Caco-2 (cell line): ENCODE data around the gene CNIH3. TPM values are rescaled to one million over a fixed set of nuclear protein-coding genes. Genes with fewer than 3 reads are reported as not detected.
A peak's percentile ranks its signal among the peaks of the same experiment; 100 is the strongest.

Source experiments
- BruUV-seq: library from RNA; stranded (reverse); fragments of 400-500 nt; replicated peaks from 2 replicates; lab custom pipeline; 2021; lab: Mats Ljungman, UMichigan
- CTCF ChIA-PET: fragments of 300-600 bp; sonication (Branson Sonifier 250); formaldehyde crosslinking; loops from one replicate; lab custom pipeline; 2022; ENCODE audit warnings: antibody characterized with exemption; lab: Charles Lee
- POLR2A ChIA-PET: fragments of 300-600 bp; sonication (Branson Sonifier 250); formaldehyde crosslinking; loops from one replicate; lab custom pipeline; 2022; ENCODE audit warnings: antibody characterized with exemption; lab: Charles Lee
- DNase-seq, 2 experiments: peaks; one replicate each; pipeline versions ENCODE4 v3.0.0 to v3.0.0-alpha.2; 2020 to 2022
- H3K27me3 ChIP-seq: replicated peaks from 2 replicates; pipeline ENCODE4 v1.6.0; 2011; ENCODE audit warnings: low read length; ENCODE audit not compliant: control insufficient read depth, insufficient read depth
- H3K36me3 ChIP-seq: 2 replicates; pipeline ENCODE4 v1.5.1; 2011; ENCODE audit warnings: low read length; ENCODE audit not compliant: control insufficient read depth, insufficient read depth
- H3K4me1 ChIP-seq: fragments of 250-450 bp; sonication (Bioruptor Pico); 2 replicates; pipeline ENCODE4 v1.5.1; 2020; ENCODE audit warnings: mild to moderate bottlenecking
- H3K4me3 ChIP-seq: 2 replicates; pipeline ENCODE4 v1.5.1; 2011; ENCODE audit warnings: low read depth, mild to moderate bottlenecking, control low read depth, low read length
- H3K9me3 ChIP-seq: fragments of 250-450 bp; sonication (Bioruptor Pico); 2 replicates; pipeline ENCODE4 v1.5.1; 2020; ENCODE audit warnings: mild to moderate bottlenecking, moderate library complexity
- H3K27ac Mint-ChIP-seq: one replicate; pipeline ENCODE4 v1.8.0; 2022; ENCODE audit warnings: mixed read lengths; ENCODE audit not compliant: unreplicated experiment
- H3K27me3 Mint-ChIP-seq: one replicate; pipeline ENCODE4 v1.8.0; 2022; ENCODE audit warnings: mixed read lengths; ENCODE audit not compliant: insufficient read depth, unreplicated experiment
- H3K36me3 Mint-ChIP-seq: one replicate; pipeline ENCODE4 v1.8.0; 2022; ENCODE audit warnings: mild to moderate bottlenecking, mixed read lengths; ENCODE audit not compliant: insufficient read depth, unreplicated experiment
- H3K4me1 Mint-ChIP-seq: one replicate; pipeline ENCODE4 v1.8.0; 2022; ENCODE audit warnings: low read depth, mixed read lengths; ENCODE audit not compliant: unreplicated experiment
- H3K4me3 Mint-ChIP-seq: one replicate; pipeline ENCODE4 v1.8.0; 2022; ENCODE audit warnings: mild to moderate bottlenecking, moderate library complexity, mixed read lengths; ENCODE audit not compliant: unreplicated experiment
- H3K9me3 Mint-ChIP-seq: one replicate; pipeline ENCODE4 v1.8.0; 2022; ENCODE audit warnings: mixed read lengths; ENCODE audit not compliant: unreplicated experiment
- intact Hi-C: fragments of 100-400 bp; cut with micrococcal nuclease; formaldehyde crosslinking; loops from one replicate; pipeline ENCODE4 v1.10.0; 2022; ENCODE audit not compliant: unreplicated experiment
- total RNA-seq: library from RNA; stranded (reverse); gene quantifications from 2 replicates; pipeline ENCODE4 v1.2.3, GENCODE V29; 2022
- TF ChIP-seq, protein P1 (sequence below), 2 experiments: fragments of 200-600 bp in 1 of 2; IDR thresholded peaks; 1 replicate in 1 of 2; 2 replicates in 1 of 2; pipeline versions ENCODE4 v1.5.1 to v1.8.0; 2011 to 2022; ENCODE audit warnings: antibody characterized with exemption in 1 of 2, control low read depth in 1 of 2, inconsistent platforms in 1 of 2, low read depth in 1 of 2, low read length in 1 of 2, mild to moderate bottlenecking in 1 of 2, moderate library complexity in 1 of 2; ENCODE audit not compliant: insufficient read depth in 1 of 2, severe bottlenecking in 1 of 2, unreplicated experiment in 1 of 2

Gene CNIH3
- total RNA-seq, 1 experiment from 2014 or later, result 2.2 TPM

DNA sequence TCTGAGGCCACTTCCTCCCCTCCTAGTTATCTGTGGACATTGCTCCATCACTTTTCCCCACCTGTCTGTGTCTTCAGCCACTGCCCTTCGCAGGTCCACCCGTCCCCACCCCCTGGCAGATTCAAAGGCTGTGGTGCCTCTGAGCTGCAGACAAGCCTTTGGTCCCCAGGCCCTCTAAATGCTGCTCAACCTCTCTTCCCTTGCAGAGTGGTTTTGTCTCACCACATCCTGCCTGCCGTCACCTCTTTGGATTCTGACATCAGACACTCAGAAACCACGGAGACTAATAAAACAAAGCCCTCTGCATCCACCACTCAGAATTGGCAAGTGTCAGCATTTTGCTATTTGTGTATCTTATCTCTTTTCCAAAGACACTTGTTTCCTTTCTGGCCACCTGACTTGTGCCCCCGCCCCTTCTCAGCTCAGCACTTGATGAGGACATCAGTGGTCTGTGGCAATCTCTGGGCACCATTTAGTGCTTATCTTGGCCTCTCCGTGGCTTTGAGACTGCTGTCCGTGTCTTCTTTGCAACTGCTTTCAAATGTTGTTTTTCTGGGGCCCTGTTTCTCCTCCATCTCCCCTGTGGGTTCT lies 7.7 kb downstream of the CNIH3 start:
- BruUV-seq, result no TSS peak

DNA sequence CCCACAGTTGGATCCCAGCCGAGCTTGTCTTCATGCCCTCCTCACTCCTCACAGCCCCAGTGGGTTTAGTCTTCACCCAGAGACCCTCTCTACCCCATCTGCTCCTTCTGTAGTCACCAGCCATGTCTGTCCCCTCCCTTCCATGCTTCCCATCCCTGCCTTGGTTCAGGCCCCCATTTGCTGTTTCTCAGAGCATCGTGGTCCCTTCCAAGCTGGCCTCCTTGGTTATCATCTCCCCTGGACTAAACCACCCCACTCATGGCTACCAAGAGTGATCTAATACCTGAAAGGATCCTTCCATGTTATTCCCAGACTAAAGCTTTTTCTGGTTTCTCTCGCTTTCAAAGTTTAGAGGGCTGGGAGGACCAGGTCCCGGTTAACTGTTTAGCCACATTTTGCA lies 8.3 kb downstream of the CNIH3 start:
- H3K36me3 Mint-ChIP-seq, result no peaks in the 10 kb centered on the region
- no peaks in the 10 kb centered on the region for H3K36me3 ChIP-seq
- ChIA-PET CTCF (no interaction called here), POLR2A (no interaction called here)
- DNase-seq, result no peak
- H3K4me3 ChIP-seq, result no peak overlapping the region
- intact Hi-C loops, result no loop called here
- peaks cover 18% of the 10 kb centered on the region for H3K4me1 ChIP-seq
- no TSS peak for BruUV-seq
- no peaks in the 10 kb centered on the region for H3K9me3 ChIP-seq
- TF ChIP-seq, protein P1, sequence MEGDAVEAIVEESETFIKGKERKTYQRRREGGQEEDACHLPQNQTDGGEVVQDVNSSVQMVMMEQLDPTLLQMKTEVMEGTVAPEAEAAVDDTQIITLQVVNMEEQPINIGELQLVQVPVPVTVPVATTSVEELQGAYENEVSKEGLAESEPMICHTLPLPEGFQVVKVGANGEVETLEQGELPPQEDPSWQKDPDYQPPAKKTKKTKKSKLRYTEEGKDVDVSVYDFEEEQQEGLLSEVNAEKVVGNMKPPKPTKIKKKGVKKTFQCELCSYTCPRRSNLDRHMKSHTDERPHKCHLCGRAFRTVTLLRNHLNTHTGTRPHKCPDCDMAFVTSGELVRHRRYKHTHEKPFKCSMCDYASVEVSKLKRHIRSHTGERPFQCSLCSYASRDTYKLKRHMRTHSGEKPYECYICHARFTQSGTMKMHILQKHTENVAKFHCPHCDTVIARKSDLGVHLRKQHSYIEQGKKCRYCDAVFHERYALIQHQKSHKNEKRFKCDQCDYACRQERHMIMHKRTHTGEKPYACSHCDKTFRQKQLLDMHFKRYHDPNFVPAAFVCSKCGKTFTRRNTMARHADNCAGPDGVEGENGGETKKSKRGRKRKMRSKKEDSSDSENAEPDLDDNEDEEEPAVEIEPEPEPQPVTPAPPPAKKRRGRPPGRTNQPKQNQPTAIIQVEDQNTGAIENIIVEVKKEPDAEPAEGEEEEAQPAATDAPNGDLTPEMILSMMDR (IDR thresholded peaks at IDR 0.05; ENCODE audit: insufficient read depth in 1 of 2, low read depth in 1 of 2, low read length in 1 of 2, severe bottlenecking in 1 of 2, unreplicated experiment in 1 of 2), result no peak
- H3K27me3 ChIP-seq, result no peaks in the 10 kb centered on the region
- no peaks in the 10 kb centered on the region for H3K27me3 Mint-ChIP-seq
- H3K9me3 Mint-ChIP-seq, result peaks cover 10% of the 10 kb centered on the region
- H3K27ac Mint-ChIP-seq, result peak overlapping the region; percentile 16
- H3K4me3 Mint-ChIP-seq, result no peak overlapping the region
- peaks cover 32% of the 10 kb centered on the region for H3K4me1 Mint-ChIP-seq

More for the DNA sequence above, 7.7 kb downstream of the CNIH3 start:
- TF ChIP-seq, protein P1 (IDR thresholded peaks at IDR 0.05; ENCODE audit: insufficient read depth in 1 of 2, low read depth in 1 of 2, low read length in 1 of 2, severe bottlenecking in 1 of 2, unreplicated experiment in 1 of 2), result no peak
- Histone ChIP-seq H3K4me3 (no peak overlapping the region), H3K9me3 (no peaks in the 10 kb centered on the region), H3K27me3 (no peaks in the 10 kb centered on the region), H3K4me1 (peaks cover 18% of the 10 kb centered on the region), H3K36me3 (no peaks in the 10 kb centered on the region)
- Mint-ChIP-seq H3K9me3 (peaks cover 10% of the 10 kb centered on the region), H3K4me3 (no peak overlapping the region), H3K4me1 (peaks cover 32% of the 10 kb centered on the region), H3K27me3 (no peaks in the 10 kb centered on the region), H3K27ac (peak overlapping the region; percentile 16), H3K36me3 (no peaks in the 10 kb centered on the region)
- DNase-seq, result no peak
- ChIA-PET CTCF (no interaction called here), POLR2A (no interaction called here)
- intact Hi-C loops, result no loop called here

- Histone ChIP-seq H3K36me3 (no peaks in the 10 kb centered on the region), H3K4me3 (no peak overlapping the region), H3K4me1 (peaks cover 18% of the 10 kb centered on the region), H3K27me3 (no peaks in the 10 kb centered on the region), H3K9me3 (no peaks in the 10 kb centered on the region)
- Mint-ChIP-seq H3K4me3 (no peak overlapping the region), H3K27me3 (no peaks in the 10 kb centered on the region), H3K4me1 (peaks cover 32% of the 10 kb centered on the region), H3K36me3 (no peaks in the 10 kb centered on the region), H3K9me3 (peaks cover 10% of the 10 kb centered on the region), H3K27ac (no peak overlapping the region)
- no peak for DNase-seq
- intact Hi-C loops, result no loop called here
- POLR2A ChIA-PET, result no interaction called here
- CTCF ChIA-PET, result no interaction called here
- TF ChIP-seq, protein P1 (IDR thresholded peaks at IDR 0.05; ENCODE audit: insufficient read depth in 1 of 2, low read depth in 1 of 2, low read length in 1 of 2, severe bottlenecking in 1 of 2, unreplicated experiment in 1 of 2), result no peak
- BruUV-seq, result no TSS peak
Observed at GRCh38 chr1:224626042-224626441, 9.9 kb downstream of the CNIH3 start.
